COR-L47 (cell line): ENCODE data around the gene CRY2.
A peak's percentile ranks its signal among the peaks of the same experiment; 100 is the strongest.

Source experiments
- DNase-seq: peaks from one replicate; lab custom pipeline; 2025; lab: John Stamatoyannopoulos, UW

Gene CRY2

DNA sequence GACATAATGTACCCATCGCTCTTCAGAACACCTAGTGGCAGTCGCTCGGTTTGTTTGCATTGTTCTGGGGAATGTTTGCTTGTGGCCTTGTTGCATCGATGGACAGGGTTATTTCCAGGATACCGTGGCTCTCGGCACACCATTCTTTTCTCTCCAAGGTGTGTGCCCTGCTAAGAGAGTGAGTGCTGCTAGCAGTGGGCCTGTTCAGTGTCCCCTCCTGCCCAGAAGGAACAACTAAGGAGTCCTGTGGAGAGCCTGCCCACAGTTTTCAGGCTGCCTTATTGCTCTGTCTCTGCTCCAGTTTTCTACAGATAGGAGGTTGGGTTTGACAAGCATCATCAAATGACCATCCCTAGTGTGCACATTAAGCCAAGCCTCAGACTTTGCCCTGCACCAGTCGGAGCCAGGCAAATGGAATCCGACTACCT is 1.4 kb downstream of the CRY2 start:
- peak; percentile 7 for DNase-seq

DNA sequence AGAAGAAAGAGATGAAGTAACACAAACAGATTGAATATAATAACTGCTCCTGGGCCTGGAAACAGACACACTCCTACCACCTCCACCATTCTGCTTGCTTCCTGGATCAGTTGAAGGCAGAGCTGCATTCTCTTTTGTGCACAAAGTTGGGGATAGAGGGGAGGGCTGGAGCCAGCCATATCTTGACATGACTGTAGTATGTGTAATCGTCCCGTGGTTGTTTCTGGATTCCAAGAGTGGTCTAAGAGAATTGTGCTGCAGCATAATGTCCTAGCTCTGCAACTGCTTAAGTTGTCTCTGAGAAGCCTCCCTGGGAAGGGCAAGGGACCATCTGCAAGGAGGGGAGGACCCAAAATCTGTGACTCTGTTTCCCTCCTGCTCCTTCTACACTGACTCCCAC is 3.2 kb downstream of the CRY2 start:
- DNase-seq: no peak

DNA sequence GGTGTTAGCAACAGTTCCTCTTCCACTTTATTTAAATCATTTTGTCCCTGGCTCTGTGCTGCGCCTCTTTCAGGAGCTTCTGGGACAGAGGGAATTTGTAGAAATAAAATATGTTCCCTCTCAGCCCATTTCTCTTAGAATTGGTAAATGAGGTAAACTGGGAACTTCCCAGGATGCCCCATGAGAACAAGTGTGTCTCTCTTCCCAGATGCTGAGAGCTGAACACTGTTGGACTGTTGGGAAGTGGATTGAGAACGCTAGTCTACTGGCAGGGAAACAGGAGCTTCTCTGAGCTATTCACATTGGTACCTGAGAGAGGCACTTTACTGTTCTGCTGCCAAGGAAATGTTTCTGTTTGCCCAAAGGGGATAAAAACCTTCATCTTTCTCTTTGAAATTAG is 4.0 kb downstream of the CRY2 start:
- no peak for DNase-seq

DNA sequence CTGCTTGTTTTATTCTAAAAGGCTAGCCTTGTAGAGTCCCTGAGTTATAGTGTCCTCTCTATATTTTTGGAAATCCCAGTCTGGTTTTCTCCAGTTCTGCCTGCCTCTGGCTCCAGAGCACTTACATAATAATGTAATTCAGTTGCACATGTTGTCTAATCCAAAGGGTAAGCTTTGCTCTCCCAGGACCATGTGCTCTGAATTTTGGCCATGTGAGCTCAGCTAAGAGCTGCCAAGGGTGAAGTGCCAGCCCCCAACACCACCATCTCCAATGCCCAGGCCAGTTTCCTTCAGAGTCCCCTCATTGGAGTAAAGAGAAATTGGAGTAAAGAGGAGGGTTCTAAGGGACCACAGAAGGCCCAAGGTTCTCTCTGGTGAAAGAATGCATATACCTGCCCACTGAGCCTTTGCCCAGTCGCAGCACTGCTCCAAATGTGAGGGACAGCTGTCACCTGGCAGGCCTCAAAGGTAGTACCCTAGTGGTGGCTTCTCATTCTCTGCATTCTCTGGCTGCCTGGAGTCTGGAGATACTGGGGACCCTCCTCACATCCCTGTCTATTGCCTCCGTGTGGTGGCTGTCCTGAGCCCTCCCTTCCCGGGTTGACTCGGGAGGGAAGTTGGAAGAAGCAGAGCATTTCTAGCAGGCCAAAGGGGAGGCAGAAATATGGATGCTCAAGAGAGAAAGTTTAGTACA is 4.9 kb downstream of the CRY2 start:
- DNase-seq: no peak

DNA sequence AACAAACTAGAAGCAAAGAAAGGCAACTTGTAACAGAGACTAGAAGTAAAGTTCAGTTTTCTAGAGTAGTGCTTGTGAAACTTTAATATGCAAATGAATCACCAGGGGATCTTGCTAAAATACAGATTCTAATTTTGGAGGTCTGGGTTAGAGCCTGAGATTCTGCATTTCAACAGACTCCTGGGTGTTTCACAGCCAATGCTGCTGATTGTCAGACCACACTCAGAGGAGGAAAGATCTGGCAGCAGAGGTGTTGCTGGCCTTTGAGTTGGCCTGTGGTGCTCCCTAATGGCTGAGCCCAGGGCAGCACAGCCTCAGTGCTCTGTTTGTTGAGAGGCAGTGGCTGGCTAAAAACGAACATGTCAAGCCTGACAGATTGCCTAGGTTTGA is 5.4 kb downstream of the CRY2 start:
- DNase-seq: no peak

DNA sequence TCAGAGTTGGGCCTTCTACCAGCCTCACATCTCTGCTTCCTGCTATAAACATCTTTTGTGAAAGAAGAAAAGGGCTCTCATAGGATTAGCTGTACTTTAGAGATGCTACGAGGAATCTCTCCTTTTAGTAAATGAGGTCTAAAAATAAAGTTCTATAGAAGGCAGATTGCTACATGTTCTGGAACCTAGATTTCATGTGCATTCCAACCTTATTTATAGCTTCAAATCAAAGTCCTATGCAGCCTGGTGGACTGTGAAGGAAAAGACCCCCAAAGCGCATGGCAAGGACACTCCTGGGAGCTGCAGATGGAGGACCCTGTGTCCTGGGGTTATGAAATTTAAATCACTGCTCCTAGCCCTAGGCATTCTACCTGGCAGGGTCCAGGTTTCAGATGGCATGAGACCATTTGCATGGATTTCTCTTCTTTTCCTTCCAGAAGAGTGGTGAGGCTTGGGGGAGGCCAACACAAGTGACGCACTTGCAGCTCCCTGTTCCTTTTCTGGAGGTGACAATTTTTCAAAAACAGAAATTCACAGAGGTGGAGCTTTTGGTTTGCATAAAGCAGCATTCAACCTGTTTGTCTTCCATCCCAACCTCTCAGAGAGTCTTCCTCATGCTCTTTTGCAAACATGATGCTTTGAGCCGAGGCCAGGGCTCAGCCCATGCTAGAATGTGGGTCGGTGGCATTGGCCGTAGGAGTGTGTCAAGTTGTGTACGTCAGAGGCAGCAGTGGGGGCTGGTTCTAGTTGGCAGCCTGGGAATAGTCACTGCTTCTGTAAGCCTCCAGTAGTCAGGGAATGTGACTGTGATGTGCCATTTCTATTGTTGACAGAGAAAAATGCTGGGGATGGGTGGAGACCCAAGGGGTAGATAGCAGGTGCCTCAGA is 6.3 kb downstream of the CRY2 start:
- DNase-seq: no peak

DNA sequence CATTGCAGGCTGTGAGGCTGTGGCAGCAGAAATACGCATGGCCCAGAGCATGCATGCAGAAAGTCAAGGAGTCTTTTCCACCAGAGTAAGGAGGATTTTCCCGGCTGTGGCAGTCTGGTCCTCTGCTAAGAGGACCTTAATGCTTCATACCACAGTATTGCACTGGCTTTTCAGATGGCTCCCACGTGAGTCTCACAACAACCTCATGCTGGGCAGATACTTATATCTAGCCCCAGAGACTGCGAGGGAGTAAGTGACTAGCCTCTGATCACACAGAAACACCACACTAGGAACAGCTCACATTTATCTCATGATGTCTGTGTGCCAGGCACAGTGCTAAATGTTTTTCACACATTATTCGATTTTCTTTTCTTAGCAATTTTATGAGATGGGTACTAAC is 8.0 kb downstream of the CRY2 start:
- DNase-seq: no peak

DNA sequence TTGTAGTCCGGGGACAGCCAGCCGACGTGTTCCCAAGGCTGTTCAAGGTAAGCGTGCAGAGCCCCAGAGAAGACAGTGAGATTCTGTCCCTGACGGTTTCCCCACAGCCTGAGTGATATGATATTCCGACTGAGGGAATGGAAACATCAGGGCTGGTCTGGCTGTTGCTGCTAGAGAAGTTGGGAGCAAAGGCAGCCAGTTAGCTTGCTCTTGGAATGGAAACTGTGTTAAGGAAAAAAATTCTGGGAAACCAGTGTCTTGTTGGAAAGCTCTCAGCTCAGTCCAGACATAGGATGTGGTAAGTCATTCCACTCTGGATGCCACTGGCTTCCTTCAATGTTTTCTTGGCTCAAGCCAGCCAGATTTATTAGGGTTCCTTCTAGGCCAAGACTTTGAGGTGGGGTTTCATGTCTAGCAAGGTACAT is 8.8 kb downstream of the CRY2 start:
- no peak for DNase-seq

DNA sequence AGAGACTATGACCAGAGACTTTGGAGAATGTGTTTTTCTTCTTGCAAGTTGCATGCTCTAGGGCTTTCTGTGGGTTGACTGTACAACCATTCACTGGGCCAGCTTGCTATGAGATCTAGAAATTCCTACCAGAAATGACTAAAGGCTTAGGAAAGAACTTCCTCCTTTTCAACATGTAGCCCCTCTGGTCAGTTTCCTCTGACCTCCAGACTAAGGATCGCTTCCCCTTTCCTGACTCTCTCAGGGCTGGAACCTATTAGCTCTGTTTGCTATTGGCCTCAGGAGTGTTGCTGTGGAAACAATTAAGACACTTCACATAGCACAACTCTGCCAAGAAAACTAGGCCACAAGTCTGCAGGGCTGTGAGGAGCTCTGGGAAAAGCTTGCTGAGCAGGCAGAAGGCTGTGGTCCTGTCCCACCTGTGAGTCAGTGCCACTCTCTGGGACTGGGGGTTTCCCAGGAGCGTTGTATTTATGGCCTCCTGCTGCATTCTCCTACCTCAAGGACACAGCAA is 10.7 kb downstream of the CRY2 start:
- no peak for DNase-seq

DNA sequence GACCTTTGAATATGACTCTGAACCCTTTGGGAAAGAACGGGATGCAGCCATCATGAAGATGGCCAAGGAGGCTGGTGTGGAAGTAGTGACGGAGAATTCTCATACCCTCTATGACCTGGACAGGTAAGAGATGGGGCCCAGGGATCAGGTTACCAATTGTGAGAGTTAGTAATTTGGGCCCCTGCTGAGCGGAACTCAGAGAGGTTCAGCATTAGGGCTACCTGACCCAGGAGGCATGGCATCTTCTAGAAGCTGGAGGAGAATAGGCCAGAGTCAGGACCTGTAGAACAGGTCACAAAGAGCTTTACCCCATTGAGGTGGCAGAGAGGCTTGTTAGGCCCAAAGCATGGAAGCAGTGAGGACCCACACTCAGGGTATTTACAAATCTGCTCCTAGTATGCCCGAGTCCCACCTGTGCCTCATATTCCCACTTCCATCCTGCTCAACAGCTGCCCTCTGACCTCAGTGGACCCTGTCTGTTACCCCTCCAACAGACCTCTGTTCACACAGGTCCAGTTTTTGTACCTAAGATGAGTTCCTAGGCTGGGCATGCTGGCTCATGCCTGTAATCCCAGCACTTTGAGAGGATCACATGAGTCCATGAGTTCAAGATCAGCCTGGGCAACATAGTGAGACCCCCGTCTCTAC is 11.6 kb downstream of the CRY2 start:
- DNase-seq: no peak

DNA sequence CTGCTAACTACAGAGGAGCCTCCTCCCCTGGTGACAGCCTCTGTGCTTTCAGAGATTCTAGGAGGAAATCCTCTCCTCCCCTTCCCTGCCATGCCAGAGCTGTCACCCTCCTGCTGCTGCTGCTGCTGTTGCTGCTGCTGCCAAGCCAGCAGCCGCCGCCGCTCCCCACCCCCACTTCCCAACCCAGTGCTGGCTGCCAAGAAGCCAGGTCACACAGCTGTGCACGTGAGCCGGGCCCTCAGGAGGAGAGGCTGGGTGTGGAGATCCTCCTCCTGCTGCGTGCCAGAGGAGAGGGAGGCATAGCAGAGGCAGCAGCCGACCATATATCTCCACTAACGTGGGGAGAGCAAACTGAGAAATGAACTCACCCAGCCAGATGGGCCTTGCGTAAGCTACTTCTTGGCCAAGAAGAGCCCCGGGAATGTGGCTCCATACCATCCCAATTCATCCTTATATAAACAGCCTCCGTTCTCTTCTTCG is 12.4 kb downstream of the CRY2 start:
- peak; percentile 93 for DNase-seq

DNA sequence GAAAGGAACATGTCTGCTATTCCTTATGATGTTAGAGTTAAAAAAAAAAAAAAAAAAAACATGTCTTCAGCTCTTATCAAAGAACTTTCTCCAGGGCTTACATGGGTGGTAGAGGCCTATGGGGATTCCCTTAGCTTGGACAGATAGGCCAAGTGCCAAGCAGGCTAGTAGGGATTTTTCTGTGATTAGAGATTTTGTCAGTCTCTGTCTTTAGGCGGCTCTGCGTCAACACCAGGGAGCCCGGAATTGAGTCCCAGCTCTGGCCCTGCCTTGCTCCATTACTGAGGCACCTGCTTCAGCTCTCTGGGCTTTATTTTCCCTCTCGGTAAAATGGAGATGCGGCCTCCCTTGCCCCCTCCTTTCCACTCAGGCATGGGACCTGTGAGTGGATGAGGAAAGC is 13.1 kb downstream of the CRY2 start:
- no peak for DNase-seq

DNA sequence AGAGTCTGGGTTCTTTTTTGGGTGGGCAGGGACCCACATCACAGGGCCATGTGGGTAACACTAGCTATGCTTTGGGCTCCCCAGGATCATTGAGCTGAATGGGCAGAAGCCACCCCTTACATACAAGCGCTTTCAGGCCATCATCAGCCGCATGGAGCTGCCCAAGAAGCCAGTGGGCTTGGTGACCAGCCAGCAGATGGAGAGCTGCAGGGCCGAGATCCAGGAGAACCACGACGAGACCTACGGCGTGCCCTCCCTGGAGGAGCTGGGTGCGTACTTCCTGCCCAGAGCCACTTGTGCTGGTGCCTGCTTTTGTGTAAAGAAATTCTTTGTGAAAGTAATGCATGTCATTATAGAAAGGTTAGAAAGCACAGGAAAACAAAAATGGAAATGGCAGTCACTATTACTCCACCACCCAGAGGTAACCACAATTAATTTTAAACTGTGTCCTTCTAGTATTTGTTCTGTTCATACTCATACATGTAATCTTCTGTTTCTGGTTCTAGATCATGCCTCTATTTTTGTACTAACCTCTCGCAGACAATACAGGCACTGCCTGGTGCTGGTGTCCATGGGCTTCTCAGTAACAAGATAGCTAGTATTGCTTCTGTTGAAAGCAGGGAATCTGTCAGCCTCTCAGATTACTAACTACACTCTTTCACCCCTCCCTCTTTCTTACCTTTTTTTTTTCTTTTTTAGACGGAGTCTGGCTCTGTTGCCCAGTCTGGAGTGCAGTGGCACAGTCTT is 13.7 kb downstream of the CRY2 start:
- DNase-seq: no peak

DNA sequence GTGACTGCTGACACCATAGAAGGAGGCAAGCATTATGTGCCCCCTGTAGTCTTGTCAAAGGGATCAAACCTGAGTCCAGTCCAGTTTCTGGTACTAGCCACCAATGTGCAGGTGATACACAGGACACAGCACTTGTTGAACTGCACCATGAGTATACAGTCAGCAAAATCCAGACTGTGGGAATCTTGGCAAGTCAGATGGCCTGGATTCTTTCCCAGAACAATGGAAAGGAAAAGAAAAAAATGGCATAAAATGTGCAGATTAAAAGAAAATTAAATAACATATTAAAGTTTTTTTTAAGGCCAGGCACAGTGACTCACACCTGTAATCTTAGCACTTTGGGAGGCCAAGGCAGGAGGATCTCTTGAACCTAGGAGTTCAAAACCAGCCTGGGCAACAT is 16.8 kb downstream of the CRY2 start:
- DNase-seq: no peak

DNA sequence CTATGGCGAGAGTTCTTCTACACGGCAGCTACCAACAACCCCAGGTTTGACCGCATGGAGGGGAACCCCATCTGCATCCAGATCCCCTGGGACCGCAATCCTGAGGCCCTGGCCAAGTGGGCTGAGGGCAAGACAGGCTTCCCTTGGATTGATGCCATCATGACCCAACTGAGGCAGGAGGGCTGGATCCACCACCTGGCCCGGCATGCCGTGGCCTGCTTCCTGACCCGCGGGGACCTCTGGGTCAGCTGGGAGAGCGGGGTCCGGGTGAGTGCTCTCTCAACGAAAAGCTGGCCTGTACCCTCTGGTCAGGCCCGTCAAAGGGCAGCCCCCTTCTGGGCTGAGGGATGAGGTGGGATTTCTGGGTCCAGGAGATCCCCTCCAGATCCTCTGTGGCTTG is 22.3 kb downstream of the CRY2 start:
- DNase-seq: no peak

DNA sequence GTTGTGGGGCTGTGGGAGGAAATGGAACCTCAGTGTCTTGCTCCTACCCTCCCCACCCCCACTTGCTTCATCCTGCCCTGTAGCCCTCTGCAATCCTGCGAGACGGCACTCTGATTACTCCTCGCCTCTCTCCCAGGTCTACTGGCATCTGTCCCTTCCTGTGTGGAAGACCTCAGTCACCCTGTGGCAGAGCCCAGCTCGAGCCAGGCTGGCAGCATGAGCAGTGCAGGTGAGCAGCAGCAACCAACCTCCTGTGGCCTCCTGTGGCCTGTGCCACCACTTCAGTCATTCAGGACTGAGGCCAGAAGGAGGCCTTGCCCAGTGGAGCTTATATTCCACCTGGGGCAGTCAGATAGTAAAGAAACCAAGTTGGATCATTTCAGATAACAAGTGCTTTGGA is 23.4 kb downstream of the CRY2 start:
- no peak for DNase-seq

DNA sequence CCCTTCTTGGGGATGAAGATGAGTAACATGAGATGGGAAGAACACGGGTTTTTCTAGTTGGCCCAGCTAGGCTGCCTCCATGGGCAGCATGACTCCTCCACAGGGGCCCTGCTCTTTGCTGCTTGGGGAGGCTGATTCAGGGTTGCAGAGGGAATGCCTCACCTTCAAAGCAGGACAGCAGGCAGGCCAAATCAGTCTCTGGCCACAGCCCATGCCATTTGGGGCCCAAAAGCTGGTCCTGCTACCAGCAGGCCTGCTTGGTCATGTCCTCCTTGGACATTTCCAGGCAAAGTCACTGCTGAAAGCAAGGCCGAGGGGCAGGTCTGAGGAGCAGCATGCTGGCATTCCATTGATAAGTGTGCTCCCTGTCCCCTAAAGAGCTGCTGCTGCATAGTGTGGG is 24.4 kb downstream of the CRY2 start:
- no peak for DNase-seq

DNA sequence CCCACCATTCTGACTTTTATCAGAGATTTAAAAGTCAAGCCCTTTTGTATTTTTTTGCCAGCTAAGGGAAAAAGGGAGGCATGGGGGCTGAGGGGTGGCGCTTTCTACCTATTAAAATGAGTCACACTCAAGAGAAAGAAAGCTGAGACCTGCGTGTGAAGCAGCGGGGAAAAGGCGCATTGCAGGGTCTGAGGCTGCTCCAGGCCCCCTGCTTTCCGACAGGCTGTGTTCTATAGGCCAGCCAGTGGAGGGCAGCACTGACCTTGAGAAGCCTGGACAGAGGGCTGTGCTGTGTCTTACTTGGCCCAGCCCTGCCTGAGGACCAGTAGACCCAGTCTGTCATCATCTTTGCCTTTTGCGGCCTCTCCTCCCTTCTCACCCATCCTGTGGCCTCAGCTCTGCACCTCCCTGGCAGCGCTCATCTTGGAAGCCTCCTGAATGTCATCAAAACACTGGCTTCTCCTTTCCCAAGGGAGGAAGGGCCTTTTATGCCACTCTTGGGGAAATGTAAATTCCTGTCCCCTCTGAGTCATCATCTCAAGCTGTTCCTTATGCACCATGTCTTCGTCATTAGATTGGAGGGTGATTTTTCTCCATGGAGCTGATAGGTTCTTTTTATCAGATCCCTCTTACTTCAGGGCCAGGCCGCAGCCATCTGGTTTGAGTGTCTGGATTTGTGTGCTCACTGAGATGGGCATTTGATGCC is 25.5 kb downstream of the CRY2 start:
- DNase-seq: peak; percentile 52

DNA sequence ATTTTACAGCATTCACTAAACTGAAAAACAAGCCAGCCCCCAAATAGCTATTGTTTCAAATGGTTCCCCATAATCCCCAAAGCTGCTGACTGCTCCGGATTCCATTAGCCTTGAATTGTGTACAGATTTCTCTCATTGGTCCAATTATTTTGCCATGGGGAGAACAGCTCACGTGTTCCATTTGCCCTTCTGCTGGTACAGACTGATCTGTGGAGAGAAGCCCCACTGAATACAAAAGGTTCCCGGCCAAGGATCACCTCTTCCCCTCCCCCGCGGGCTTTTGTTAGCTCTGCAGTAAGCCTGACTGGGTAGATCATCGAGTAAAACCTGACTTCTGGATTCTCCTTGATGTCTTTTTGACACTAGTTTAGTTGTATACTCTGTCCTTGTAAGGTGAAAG is 29.1 kb downstream of the CRY2 start:
- no peak for DNase-seq

DNA sequence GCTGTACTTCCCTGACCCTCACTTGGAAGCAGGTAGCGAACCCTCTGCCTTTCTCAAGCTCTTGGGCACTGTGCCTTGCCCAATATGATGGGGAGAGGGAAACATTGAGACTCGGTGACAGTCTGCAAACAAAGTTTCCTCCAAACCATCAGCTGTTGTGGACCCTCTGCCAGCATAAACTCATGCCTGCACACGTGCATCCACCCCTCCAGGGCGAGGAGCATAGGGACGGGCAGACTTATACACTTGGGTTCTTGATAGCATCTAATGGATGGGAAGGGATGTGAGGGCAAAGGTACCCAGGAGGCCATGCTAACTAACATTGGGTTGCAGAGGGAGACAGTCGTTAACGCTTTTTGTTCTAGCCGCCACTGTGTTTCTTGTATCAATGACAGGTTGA is 29.9 kb downstream of the CRY2 start:
- no peak for DNase-seq

DNA sequence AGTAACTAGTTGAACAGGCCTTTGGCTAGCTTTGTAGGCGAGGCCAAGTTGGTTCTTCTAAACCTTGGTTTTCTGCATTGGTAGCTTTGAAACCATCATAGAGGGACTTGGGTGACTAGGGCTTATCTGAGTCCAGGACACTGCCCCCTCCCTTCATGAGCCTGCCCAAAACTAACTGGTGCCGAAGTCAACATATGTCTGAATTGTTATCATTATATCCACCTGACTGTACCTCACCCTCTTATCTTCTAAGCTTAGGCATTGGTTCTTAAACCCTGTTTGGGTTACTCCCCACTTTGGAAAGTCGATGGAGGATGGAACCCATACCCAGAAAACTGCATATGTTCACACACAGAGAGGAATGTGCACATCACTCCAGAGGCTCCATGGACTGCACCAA is 30.6 kb downstream of the CRY2 start:
- no peak for DNase-seq
